GM23248 (cell line): ENCODE measurements around the gene PMPCA. TPM values are rescaled to one million over a fixed set of nuclear protein-coding genes. Genes with fewer than 3 reads are reported as not detected.

ENCODE experiments used
- DNase-seq: peaks from one replicate; pipeline ENCODE4 v3.0.0-alpha.2; 2015
- H2AFZ ChIP-seq: fragments of 200-600 bp; sonication (generic); 2 replicates; pipeline ENCODE4 v1.6.1; 2016; ENCODE audit warnings: antibody characterized with exemption
- H3F3A ChIP-seq: fragments of 200-600 bp; sonication (generic); 2 replicates; pipeline ENCODE4 v1.6.1; 2016; ENCODE audit warnings: mild to moderate bottlenecking, antibody characterized with exemption, mixed run types; ENCODE audit not compliant: insufficient read depth
- H3K27ac ChIP-seq: fragments of 200-600 bp; sonication (generic); 2 replicates; pipeline ENCODE4 v1.5.1; 2016; ENCODE audit warnings: mild to moderate bottlenecking
- H3K27me3 ChIP-seq: fragments of 200-600 bp; sonication (generic); replicated peaks from 2 replicates; pipeline ENCODE4 v1.6.1; 2016; ENCODE audit warnings: mild to moderate bottlenecking; ENCODE audit not compliant: insufficient read depth
- H3K36me3 ChIP-seq: fragments of 200-600 bp; sonication (generic); 2 replicates; pipeline ENCODE4 v1.6.1; 2016; ENCODE audit warnings: low read depth, mild to moderate bottlenecking
- H3K4me1 ChIP-seq: fragments of 200-600 bp; sonication (generic); 2 replicates; pipeline ENCODE4 v1.6.1; 2016; ENCODE audit warnings: mild to moderate bottlenecking; ENCODE audit not compliant: insufficient read depth
- H3K4me2 ChIP-seq: fragments of 200-600 bp; sonication (generic); one replicate; pipeline ENCODE4 v1.6.1; 2016; ENCODE audit warnings: mild to moderate bottlenecking; ENCODE audit not compliant: unreplicated experiment
- H3K4me3 ChIP-seq: fragments of 200-600 bp; sonication (generic); 2 replicates; pipeline ENCODE4 v1.5.1; 2016; ENCODE audit warnings: mild to moderate bottlenecking
- H3K79me2 ChIP-seq: fragments of 200-600 bp; sonication (generic); 2 replicates; pipeline ENCODE4 v1.6.1; 2016; ENCODE audit warnings: mild to moderate bottlenecking; ENCODE audit not compliant: insufficient read depth
- H3K9ac ChIP-seq: fragments of 200-600 bp; sonication (generic); 2 replicates; pipeline ENCODE4 v1.6.1; 2016; ENCODE audit warnings: mild to moderate bottlenecking
- H3K9me2 ChIP-seq: fragments of 200-600 bp; sonication (generic); 2 replicates; pipeline ENCODE4 v1.6.1; 2016; ENCODE audit warnings: mixed run types, mild to moderate bottlenecking, moderate library complexity; ENCODE audit not compliant: insufficient read depth
- H3K9me3 ChIP-seq: fragments of 200-600 bp; sonication (generic); one replicate; pipeline ENCODE4 v1.6.1; 2017; ENCODE audit warnings: low read depth
- H4K20me1 ChIP-seq: fragments of 200-600 bp; sonication (generic); 2 replicates; pipeline ENCODE4 v1.6.0; 2016; ENCODE audit not compliant: insufficient read depth
- EZH2 ChIP-seq: fragments of 200-600 bp; sonication (generic); IDR thresholded peaks from 2 replicates; pipeline ENCODE4 v1.6.1; 2018; ENCODE audit warnings: antibody characterized with exemption, mild to moderate bottlenecking; ENCODE audit not compliant: insufficient read depth, poor library complexity, severe bottlenecking
- EZH2phosphoT487 ChIP-seq: fragments of 200-600 bp; sonication (generic); IDR thresholded peaks from 2 replicates; pipeline ENCODE4 v1.6.1; 2018; ENCODE audit warnings: antibody characterized with exemption, moderate library complexity, mild to moderate bottlenecking, low read depth; ENCODE audit not compliant: insufficient read depth
- WGBS, 2 experiments: methylation state at CpG; one replicate each; pipeline ENCODE4 v1.1.6; 2015 to 2017; ENCODE audit warnings: low lambda C conversion rate in 2 of 2, low coverage in 1 of 2; ENCODE audit errors: missing lambda C conversion rate in 2 of 2; 5-methylcytosine and 5-hydroxymethylcytosine counted together
- in situ Hi-C: fragments of 300-500 bp; cut with MboI; formaldehyde crosslinking; loops from 2 replicates; pipeline ENCODE4 v1.15.0; 2020
- polyA plus RNA-seq: library from polyadenylated mRNA; unstranded; fragments of >200 nt; fragmentation: Nextera tagmentation; extraction: Ambion mirVana; gene quantifications from 2 replicates; pipeline ENCODE4 v1.2.1, GENCODE V29; 2016
- total RNA-seq: library from RNA; depleted of rRNA; stranded (reverse); fragments of >200 nt; shearing (Covaris generic); gene quantifications from 2 replicates; pipeline ENCODE4 v1.2.3, GENCODE V29; 2014

Gene PMPCA
- total and polyA plus RNA-seq, 2 experiments from 2014 or later, result 58.7 to 77.4 TPM

GRCh38 chr9:136409557-136410455, 652 bp upstream of the PMPCA start:
- Histone ChIP-seq H3K27me3 (no peaks in the 10 kb centered on the region), H3K27ac (peak overlapping the region; percentile 58), H3K4me1 (peaks cover 19% of the 10 kb centered on the region), H3K36me3 (peaks cover 32% of the 10 kb centered on the region; the same call in 1 of the 2 replicates), H3F3A (no peaks in the 10 kb centered on the region), H2AFZ (peak overlapping the region; percentile 66), H4K20me1 (0 out of 2 replicates have a peak, but pooled peaks cover 3% of the 10 kb centered on the region), H3K4me2 (peak overlapping the region; percentile 79), H3K9ac (peak overlapping the region; percentile 90), H3K9me2 (no peaks in the 10 kb centered on the region), H3K9me3 (no peaks in the 10 kb centered on the region), H3K79me2 (peaks cover 61% of the 10 kb centered on the region), H3K4me3 (peak overlapping the region; percentile 94)
- DNase-seq, result peak; percentile 78
- no peak for TF ChIP-seq EZH2phosphoT487
- no peak for TF ChIP-seq EZH2
- in situ Hi-C loops, result no loop called here
- 8 to 9% methylated on average over 55 to 56 of the region's 71 CpGs for WGBS, 2 experiments

- Histone ChIP-seq H3K27me3 (no peaks in the 10 kb centered on the region), H3K27ac (peak overlapping the region; percentile 89), H3K9ac (peak overlapping the region; percentile 100), H3K79me2 (peaks cover 75% of the 10 kb centered on the region), H3F3A (no peaks in the 10 kb centered on the region), H3K4me1 (peaks cover 19% of the 10 kb centered on the region), H3K9me2 (no peaks in the 10 kb centered on the region), H3K36me3 (peaks cover 33% of the 10 kb centered on the region; the same call in 1 of the 2 replicates), H4K20me1 (0 out of 2 replicates have a peak, but pooled peaks cover 3% of the 10 kb centered on the region), H2AFZ (peak overlapping the region; percentile 62; the same call in 1 of the 2 replicates), H3K4me3 (peak overlapping the region; percentile 94), H3K9me3 (no peaks in the 10 kb centered on the region), H3K4me2 (peak overlapping the region; percentile 99)
- TF ChIP-seq EZH2phosphoT487 (no peak), EZH2 (no peak)
- WGBS, 2 experiments, result 5 to 20% methylated on average over 4 of the region's 4 CpGs
- in situ Hi-C loops, result no loop called here
- peak; percentile 42 for DNase-seq
Observed at GRCh38 chr9:136411378-136411777, 920 bp downstream of the PMPCA start.

GRCh38 chr9:136412962-136413361, 2.5 kb downstream of the PMPCA start:
- in situ Hi-C loops, result no loop called here
- H4K20me1 ChIP-seq, result 0 out of 2 replicates have a peak, but pooled peaks cover 3% of the 10 kb centered on the region
- H3K27ac ChIP-seq, result no peak overlapping the region
- DNase-seq, result peak; percentile 33
- H3K9me3 ChIP-seq, result no peaks in the 10 kb centered on the region
- H2AFZ ChIP-seq, result no peak overlapping the region
- H3F3A ChIP-seq, result no peaks in the 10 kb centered on the region
- peak overlapping the region; percentile 100; the same call in 1 of the 2 replicates for H3K9ac ChIP-seq
- H3K4me2 ChIP-seq, result no peak overlapping the region
- no peak overlapping the region; the same call in 1 of the 2 replicates for H3K4me3 ChIP-seq
- no peaks in the 10 kb centered on the region for H3K27me3 ChIP-seq
- H3K79me2 ChIP-seq, result peaks cover 82% of the 10 kb centered on the region
- peaks cover 36% of the 10 kb centered on the region; the same call in 1 of the 2 replicates for H3K36me3 ChIP-seq
- TF ChIP-seq EZH2, result no peak
- no peak for TF ChIP-seq EZH2phosphoT487
- no peaks in the 10 kb centered on the region for H3K9me2 ChIP-seq
- H3K4me1 ChIP-seq, result peaks cover 19% of the 10 kb centered on the region
- 52 to 59% methylated on average over 9 of the region's 9 CpGs for WGBS, 2 experiments

- TF ChIP-seq EZH2phosphoT487, result no peak
- TF ChIP-seq EZH2, result no peak
- peaks cover 54% of the 10 kb centered on the region for H3K79me2 ChIP-seq
- peak; percentile 19 for DNase-seq
Observed at GRCh38 chr9:136416427-136416826, 6.0 kb downstream of the PMPCA start.

More at GRCh38 chr9:136416427-136416826, 6.0 kb downstream of the PMPCA start:
- Histone ChIP-seq H3K4me1 (peaks cover 12% of the 10 kb centered on the region), H3K9ac (no peak overlapping the region), H3K36me3 (peaks cover 50% of the 10 kb centered on the region), H3K27me3 (no peaks in the 10 kb centered on the region), H3K9me3 (no peaks in the 10 kb centered on the region), H3K4me3 (no peak overlapping the region), H3F3A (no peaks in the 10 kb centered on the region), H3K9me2 (no peaks in the 10 kb centered on the region), H2AFZ (no peak overlapping the region), H3K27ac (no peak overlapping the region), H4K20me1 (0 out of 2 replicates have a peak, but pooled peaks cover 3% of the 10 kb centered on the region), H3K4me2 (no peak overlapping the region)
- in situ Hi-C loops, result no loop called here
- 91 to 95% methylated on average over 8 of the region's 8 CpGs for WGBS, 2 experiments
